Endothelial cell of umbilical vein (primary cell): ENCODE measurements around the gene COL13A1. TPM values are rescaled to one million over a fixed set of nuclear protein-coding genes. Genes with fewer than 3 reads are reported as not detected.

Experiments
- BruUV-seq: library from RNA; stranded (reverse); fragments of 400-500 nt; replicated peaks from 2 replicates; lab custom pipeline; 2021; lab: Mats Ljungman, UMichigan
- CTCF ChIA-PET: fragments of 300-600, 350-600 bp; sonication (Branson Sonifier 250); formaldehyde crosslinking; loops from one replicate; lab custom pipeline; 2021; ENCODE audit warnings: antibody characterized with exemption, inconsistent platforms; lab: Charles Lee
- POLR2A ChIA-PET: fragments of 300-600, 350-600 bp; sonication (Branson Sonifier 250); formaldehyde crosslinking; loops from one replicate; lab custom pipeline; 2021; ENCODE audit warnings: antibody characterized with exemption, inconsistent platforms; lab: Charles Lee
- DNase-seq: peaks from one replicate; pipeline ENCODE4 v3.0.0-alpha.2; 2011; ENCODE audit warnings: low read depth, low spot score
- FAIRE-seq: peaks from 2 replicates; lab custom pipeline; 2011; peaks lifted over from hg19 to GRCh38; lab: Jason Lieb, UNC
- H2AFZ ChIP-seq: 2 replicates; pipeline ENCODE4 v1.6.0; 2012; ENCODE audit warnings: low read depth, low read length, control low read depth, inconsistent platforms
- H3K27ac ChIP-seq: 2 replicates; pipeline ENCODE4 v1.5.1; 2011; ENCODE audit warnings: low read depth, mild to moderate bottlenecking, control low read depth, low read length, moderate library complexity; ENCODE audit not compliant: insufficient read depth
- H3K27me3 ChIP-seq, 2 experiments: 2 replicates each; pipeline versions ENCODE4 v1.6.0 to v1.6.1; 2011; ENCODE audit warnings: low read length in 2 of 2, mixed read lengths in 1 of 2; ENCODE audit not compliant: control insufficient read depth in 2 of 2, insufficient read depth in 2 of 2
- H3K36me3 ChIP-seq, 2 experiments: 2 replicates in 1 of 2; 3 replicates in 1 of 2; pipeline ENCODE4 v1.5.1; 2011; ENCODE audit warnings: low read length in 2 of 2, mild to moderate bottlenecking in 1 of 2, moderate library complexity in 1 of 2; ENCODE audit not compliant: control insufficient read depth in 2 of 2, insufficient read depth in 2 of 2; ENCODE audit errors: extremely low read depth in 1 of 2
- H3K4me1 ChIP-seq: 3 replicates; pipeline ENCODE4 v1.5.1; 2011; ENCODE audit warnings: mild to moderate bottlenecking, low read length; ENCODE audit not compliant: control insufficient read depth, insufficient read depth; ENCODE audit errors: extremely low read depth
- H3K4me2 ChIP-seq: 2 replicates; pipeline ENCODE4 v1.6.1; 2011; ENCODE audit warnings: low read length, control low read depth, mixed read lengths; ENCODE audit not compliant: insufficient read depth
- H3K4me3 ChIP-seq, 3 experiments: fragments of 200-600 bp in 1 of 3; sonication (generic), shearing (Covaris generic) in 1 of 3; replicated peaks in 1 of 3; 2 replicates each; pipeline ENCODE4 v1.5.1; 2011 to 2016; ENCODE audit warnings: control low read depth in 3 of 3, low read length in 3 of 3, mild to moderate bottlenecking in 2 of 3, inconsistent platforms in 1 of 3, low read depth in 1 of 3, moderate library complexity in 1 of 3; ENCODE audit not compliant: insufficient read depth in 1 of 3
- H3K79me2 ChIP-seq: 2 replicates; pipeline ENCODE4 v1.6.0; 2012; ENCODE audit warnings: low read length, inconsistent platforms; ENCODE audit not compliant: control insufficient read depth, insufficient read depth
- H3K9ac ChIP-seq: replicated peaks from 2 replicates; pipeline ENCODE3; 2011; ENCODE audit warnings: low read length, control low read depth; ENCODE audit not compliant: insufficient read depth; ENCODE audit errors: extremely low read depth
- H3K9me1 ChIP-seq: replicated peaks from 3 replicates; pipeline ENCODE4 v1.6.0; 2011; ENCODE audit warnings: mild to moderate bottlenecking, low read length; ENCODE audit not compliant: control insufficient read depth, insufficient read depth; ENCODE audit errors: extremely low read depth
- H3K9me3 ChIP-seq: replicated peaks from 2 replicates; pipeline ENCODE4 v1.5.1; 2012; ENCODE audit warnings: low read length, inconsistent platforms; ENCODE audit not compliant: control insufficient read depth, insufficient read depth
- H4K20me1 ChIP-seq: replicated peaks from 2 replicates; pipeline ENCODE3; 2011; ENCODE audit warnings: mild to moderate bottlenecking, low read length; ENCODE audit not compliant: control insufficient read depth, insufficient read depth; ENCODE audit errors: extremely low read depth
- EZH2 ChIP-seq: IDR thresholded peaks from 2 replicates; pipeline ENCODE4 v1.6.1; 2012; ENCODE audit warnings: borderline replicate concordance, low read depth, mild to moderate bottlenecking, moderate library complexity, low read length, inconsistent platforms; ENCODE audit not compliant: severe bottlenecking
- FOS ChIP-seq: IDR thresholded peaks from 2 replicates; pipeline ENCODE4 v1.6.1; 2011; ENCODE audit warnings: mild to moderate bottlenecking, low read length, moderate library complexity, borderline replicate concordance; ENCODE audit not compliant: insufficient read depth
- GATA2 ChIP-seq: IDR thresholded peaks from 2 replicates; pipeline ENCODE4 v1.7.0; 2011; ENCODE audit warnings: low read depth, mild to moderate bottlenecking, moderate library complexity, mixed read lengths, low read length; ENCODE audit not compliant: insufficient read length, insufficient read depth
- JUN ChIP-seq: IDR thresholded peaks from 2 replicates; pipeline ENCODE4 v1.6.1; 2011; ENCODE audit warnings: borderline replicate concordance, low read depth; ENCODE audit not compliant: insufficient read length, insufficient read depth
- MYC ChIP-seq: IDR thresholded peaks from one replicate; pipeline ENCODE4 v1.6.1; 2011; ENCODE audit warnings: mild to moderate bottlenecking, low read depth, low read length
- POLR2A ChIP-seq: IDR thresholded peaks from 2 replicates; pipeline ENCODE4 v1.6.1; 2012; ENCODE audit warnings: low read depth, mild to moderate bottlenecking, control low read depth, low read length
- POLR2AphosphoS5 ChIP-seq: IDR thresholded peaks from 2 replicates; pipeline ENCODE4 v1.6.1; 2012; ENCODE audit warnings: low read depth, mild to moderate bottlenecking, control low read depth, low read length, moderate library complexity; ENCODE audit not compliant: insufficient read depth
- dilution Hi-C: fragments of 300-500 bp; cut with MboI; formaldehyde crosslinking; loops from one replicate; pipeline ENCODE4 v1.15.0; 2019; ENCODE audit warnings: low sequenced_read_pairs; ENCODE audit not compliant: extremely low pct_ligation_motif_present
- intact Hi-C: fragments of 100-400 bp; cut with micrococcal nuclease; formaldehyde crosslinking; loops from one replicate; pipeline ENCODE4 v1.10.0; 2022
- polyA plus RNA-seq, 4 experiments: library from polyadenylated mRNA; depleted of rRNA in 3 of 4; stranded (reverse) in 3 of 4; unstranded in 1 of 4; fragments of >200 nt; gene quantifications; 2 replicates each; pipeline versions ENCODE4 v1.2.1 to v1.2.3, GENCODE V29; 2011 to 2012; ENCODE audit warnings: missing spikeins in 1 of 4
- total RNA-seq: library from RNA; stranded (reverse); gene quantifications from 2 replicates; pipeline ENCODE4 v1.2.3, GENCODE V29; 2021
- TF ChIP-seq, protein P1 (sequence below): IDR thresholded peaks from 2 replicates; pipeline ENCODE4 v1.6.1; 2011; ENCODE audit not compliant: insufficient read depth, insufficient read length
- TF ChIP-seq, protein P2 (sequence below), 2 donors: IDR thresholded peaks; 1 replicate in 1 of 2; 2 replicates in 1 of 2; pipeline ENCODE4 v1.5.1; 2011; ENCODE audit warnings: low read length in 2 of 2, mild to moderate bottlenecking in 2 of 2, moderate library complexity in 2 of 2, control low read depth in 1 of 2, inconsistent platforms in 1 of 2, low read depth in 1 of 2; ENCODE audit not compliant: insufficient read depth in 1 of 2; ENCODE audit errors: extremely low read depth in 1 of 2

Gene COL13A1
- total and polyA plus RNA-seq, 2 donors (not counting 3 experiments of a cell fraction or from before 2014, with no cell fraction given): 21.4 to 47.5 TPM

DNA sequence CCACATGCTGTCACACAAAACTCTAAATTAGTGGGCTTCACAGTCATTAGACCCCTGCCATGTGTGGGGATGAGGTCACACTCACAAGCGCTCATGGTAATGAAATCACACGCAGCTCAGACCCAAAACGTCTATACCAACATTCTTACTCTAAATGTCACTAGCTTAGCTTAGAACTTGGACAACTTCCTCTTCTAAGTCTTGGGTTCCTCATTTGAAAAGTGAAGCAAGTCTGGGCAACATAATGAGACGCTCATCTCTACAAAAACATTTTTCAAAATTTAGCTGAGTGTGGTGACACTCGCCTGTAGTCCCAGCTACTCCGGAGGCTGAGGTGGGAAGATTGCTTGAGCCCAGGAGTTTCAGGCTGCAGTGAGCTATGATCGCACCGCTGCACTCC, 158.2 kb downstream of the COL13A1 start:
- H3K27ac ChIP-seq: no peak overlapping the region
- CTCF ChIA-PET: interaction anchor here (2.1 to 6.6 kb wide), 5 partner anchors 15 to 325 kb away, joined by 5 to 172 read pairs (median 29); partner anchors contain the start of gene TYSND1
- no peaks in the 10 kb centered on the region for H4K20me1 ChIP-seq
- intact Hi-C loops (loop anchor here (10.0 kb wide), 1 partner anchor 405 kb away; no protein-coding TSS in a partner anchor), dilution Hi-C loops (no loop called here)
- H3K4me1 ChIP-seq: no peaks in the 10 kb centered on the region
- DNase-seq (no peak), FAIRE-seq (no peak)
- H3K4me2 ChIP-seq: no peak overlapping the region
- no peaks in the 10 kb centered on the region for H3K9me1 ChIP-seq
- H2AFZ ChIP-seq: no peak overlapping the region
- POLR2A ChIA-PET: no interaction called here
- TF ChIP-seq FOS: no peak
- TF ChIP-seq GATA2: no peak
- TF ChIP-seq, protein P1, sequence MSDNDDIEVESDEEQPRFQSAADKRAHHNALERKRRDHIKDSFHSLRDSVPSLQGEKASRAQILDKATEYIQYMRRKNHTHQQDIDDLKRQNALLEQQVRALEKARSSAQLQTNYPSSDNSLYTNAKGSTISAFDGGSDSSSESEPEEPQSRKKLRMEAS: no peak
- TF ChIP-seq EZH2: no peak
- no peak for TF ChIP-seq POLR2A
- TF ChIP-seq POLR2AphosphoS5: no peak
- no peak for TF ChIP-seq JUN
- no peak for TF ChIP-seq MYC
- TF ChIP-seq, protein P2, sequence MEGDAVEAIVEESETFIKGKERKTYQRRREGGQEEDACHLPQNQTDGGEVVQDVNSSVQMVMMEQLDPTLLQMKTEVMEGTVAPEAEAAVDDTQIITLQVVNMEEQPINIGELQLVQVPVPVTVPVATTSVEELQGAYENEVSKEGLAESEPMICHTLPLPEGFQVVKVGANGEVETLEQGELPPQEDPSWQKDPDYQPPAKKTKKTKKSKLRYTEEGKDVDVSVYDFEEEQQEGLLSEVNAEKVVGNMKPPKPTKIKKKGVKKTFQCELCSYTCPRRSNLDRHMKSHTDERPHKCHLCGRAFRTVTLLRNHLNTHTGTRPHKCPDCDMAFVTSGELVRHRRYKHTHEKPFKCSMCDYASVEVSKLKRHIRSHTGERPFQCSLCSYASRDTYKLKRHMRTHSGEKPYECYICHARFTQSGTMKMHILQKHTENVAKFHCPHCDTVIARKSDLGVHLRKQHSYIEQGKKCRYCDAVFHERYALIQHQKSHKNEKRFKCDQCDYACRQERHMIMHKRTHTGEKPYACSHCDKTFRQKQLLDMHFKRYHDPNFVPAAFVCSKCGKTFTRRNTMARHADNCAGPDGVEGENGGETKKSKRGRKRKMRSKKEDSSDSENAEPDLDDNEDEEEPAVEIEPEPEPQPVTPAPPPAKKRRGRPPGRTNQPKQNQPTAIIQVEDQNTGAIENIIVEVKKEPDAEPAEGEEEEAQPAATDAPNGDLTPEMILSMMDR (IDR thresholded peaks at IDR 0.05; ENCODE audit: extremely low read depth in 1 of 2, insufficient read depth in 1 of 2, low read depth in 1 of 2, low read length in 2 of 2): no peak
- no peak overlapping the region for H3K9ac ChIP-seq
- H3K36me3 ChIP-seq: no peaks in the 10 kb centered on the region
- no peak overlapping the region for H3K4me3 ChIP-seq
- H3K9me3 ChIP-seq: no peaks in the 10 kb centered on the region
- no TSS peak for BruUV-seq
- peaks cover 0 to under 1% of the 10 kb centered on the region in 2 experiments for H3K27me3 ChIP-seq
- H3K79me2 ChIP-seq: no peaks in the 10 kb centered on the region
